Hypothalamus (tissue), 51 donors: ENCODE data around the gene FANCG.

Experiments
- DNase-seq, 51 donors: peaks; one replicate each; lab custom pipeline; 2025; lab: John Stamatoyannopoulos, UW

FANCG gene

GRCh38 chr9:35079426-35080341 is at the start of gene FANCG:
Gene FANCG (minus strand): TSS chr9:35079942. CDS start chr9:35079524, 418 bp downstream.
- DNase-seq: peak; percentile 53 to 96 (median 86)

- DNase-seq: peak in 49 of 51 donors; percentile 39 to 92 (median 79)
Measured at GRCh38 chr9:35116898-35117551, 37.3 kb upstream of the FANCG start.

GRCh38 chr9:35116539-35116897 is 36.8 kb upstream of the FANCG start:
- peak in 3 of 51 donors; percentile 43 to 56 (median 52) for DNase-seq

- DNase-seq: peak; percentile 27 to 98 (median 88)
Measured at GRCh38 chr9:35115680-35116538, 36.2 kb upstream of the FANCG start, which contains the start of gene ATOSB. Gene ATOSB (minus strand): TSS chr9:35115862. CDS start chr9:35108274, 7,588 bp downstream.

GRCh38 chr9:35114840-35115628 is 35.3 kb upstream of the FANCG start:
- peak in 29 of 51 donors; percentile 5 to 52 (median 28) for DNase-seq

- DNase-seq: peak in 43 of 51 donors; percentile 20 to 91 (median 65)
Measured at GRCh38 chr9:35114113-35114839, 34.5 kb upstream of the FANCG start.

- DNase-seq: peak in 12 of 51 donors; percentile 10 to 54 (median 36)
Measured at GRCh38 chr9:35112257-35113020, 32.7 kb upstream of the FANCG start.

GRCh38 chr9:35111001-35111933 is 31.5 kb upstream of the FANCG start:
- peak; percentile 61 to 99 (median 97) for DNase-seq

GRCh38 chr9:35110327-35110761 is 30.6 kb upstream of the FANCG start:
- DNase-seq: peak in 40 of 51 donors; percentile 3 to 87 (median 58)

GRCh38 chr9:35108946-35109575 is 29.3 kb upstream of the FANCG start:
- no peak for DNase-seq

- no peak for DNase-seq
Measured at GRCh38 chr9:35108461-35108860, 28.7 kb upstream of the FANCG start.

GRCh38 chr9:35107297-35108290 is 27.9 kb upstream of the FANCG start:
- DNase-seq: no peak

- DNase-seq: no peak
Measured at GRCh38 chr9:35106343-35106730, 26.6 kb upstream of the FANCG start.

- DNase-seq: no peak
Measured at GRCh38 chr9:35105571-35106342, 26.0 kb upstream of the FANCG start.

GRCh38 chr9:35105126-35105525 is 25.4 kb upstream of the FANCG start:
- DNase-seq: no peak
